HG02870 (cell line): ENCODE results near the gene HLA-E.
"Not testable (repeated sequence)": the region's sequence is repeated elsewhere in the genome, so short reads cannot be mapped to it uniquely, and the experiment has no call there.

Experiments
- ATAC-seq: cut with Tn5 transposase; IDR thresholded peaks from one replicate; pipeline ENCODE4 v1.9.1; 2021; ENCODE audit warnings: mild to moderate bottlenecking, moderate library complexity; ENCODE audit not compliant: unreplicated experiment

Gene HLA-E

DNA sequence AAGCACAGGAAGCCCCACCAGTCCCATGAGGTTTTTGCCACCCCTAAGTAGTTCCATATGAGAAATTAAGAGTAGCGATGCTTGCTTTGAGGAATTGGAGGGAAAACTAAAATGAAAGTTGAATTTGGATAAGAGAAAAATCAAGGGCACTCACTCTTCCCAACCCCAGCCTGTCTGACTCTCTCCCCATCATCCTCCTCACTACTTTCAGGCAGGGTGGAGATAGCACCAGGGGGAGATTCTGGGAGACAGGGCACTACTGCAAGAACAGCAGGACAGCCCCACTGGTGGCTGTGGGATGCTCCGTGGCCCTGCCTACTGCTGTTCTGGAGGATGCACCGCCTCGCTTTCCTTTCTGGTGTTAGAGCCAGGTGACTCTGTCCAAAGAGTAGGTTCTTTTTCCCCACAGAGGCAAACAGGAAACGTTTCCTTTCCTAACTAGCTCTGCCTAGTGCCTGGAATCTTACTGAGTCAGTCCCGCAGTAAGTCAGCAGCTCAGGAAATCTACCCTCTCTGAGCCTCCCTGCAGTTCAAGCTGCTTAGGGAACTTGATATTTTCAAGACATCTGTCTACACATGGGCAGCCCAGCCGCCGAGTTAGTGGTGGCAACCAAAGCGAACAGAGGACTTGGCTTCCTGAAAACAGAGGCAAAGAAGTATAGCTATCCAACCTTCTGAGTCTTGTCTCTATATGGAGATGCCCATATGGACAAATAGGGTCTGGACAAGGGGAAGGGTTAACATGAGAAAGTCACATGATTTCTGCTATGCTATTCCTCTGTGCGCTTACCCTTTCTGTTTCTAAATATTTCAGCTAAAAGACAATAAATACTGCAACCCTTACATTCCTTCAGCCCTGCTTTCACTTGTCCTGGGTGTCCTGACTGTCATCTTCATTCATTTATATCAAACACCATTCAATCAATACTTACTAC is 11.4 kb downstream of the HLA-E start:
- ATAC-seq: no peak

DNA sequence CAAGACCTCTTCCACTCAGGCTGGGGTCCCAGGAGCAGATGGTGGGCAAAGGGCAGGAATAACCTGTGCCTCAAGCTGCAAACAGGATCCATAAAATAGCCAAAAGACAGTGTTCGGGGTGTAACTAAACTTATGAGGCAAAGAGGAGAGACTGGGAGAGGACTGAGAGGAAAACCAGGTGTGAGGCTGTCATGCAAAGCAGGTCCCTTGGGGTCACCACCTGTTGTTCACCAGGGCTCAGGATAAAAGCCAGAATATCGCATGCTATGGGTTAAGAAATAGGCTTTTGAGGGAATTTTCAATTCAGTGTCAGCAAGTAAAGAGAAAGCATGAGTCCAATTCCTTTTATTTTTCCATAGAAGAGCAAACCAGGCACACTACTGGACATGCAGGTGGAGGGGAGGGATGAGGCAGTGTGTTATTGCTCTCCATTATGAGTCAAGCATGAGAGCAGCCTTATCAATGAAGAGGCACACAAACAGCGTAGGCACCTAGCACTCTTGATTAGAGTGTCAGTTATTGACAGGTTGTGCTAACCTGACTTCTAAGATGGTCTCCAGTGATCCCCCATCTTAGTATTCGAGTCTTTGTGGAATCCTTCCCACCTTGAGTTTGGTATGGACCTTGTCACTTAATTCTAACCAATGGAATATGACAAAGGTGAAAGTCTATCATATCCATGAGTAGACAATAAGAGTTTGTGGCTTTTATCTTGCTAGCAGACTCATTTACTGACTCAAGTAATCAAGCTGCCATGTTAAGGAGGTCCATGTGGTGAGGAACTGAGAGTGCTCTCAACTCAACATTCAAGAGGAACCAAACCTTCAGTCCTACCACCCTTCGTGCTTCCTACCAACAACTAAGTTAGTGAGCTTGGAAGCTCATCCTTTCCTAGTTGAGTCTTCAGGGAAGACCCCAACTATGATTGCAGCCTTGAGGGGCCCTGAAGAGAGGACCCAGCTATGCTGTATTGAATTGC is 18.8 kb downstream of the HLA-E start:
- no peak for ATAC-seq

DNA sequence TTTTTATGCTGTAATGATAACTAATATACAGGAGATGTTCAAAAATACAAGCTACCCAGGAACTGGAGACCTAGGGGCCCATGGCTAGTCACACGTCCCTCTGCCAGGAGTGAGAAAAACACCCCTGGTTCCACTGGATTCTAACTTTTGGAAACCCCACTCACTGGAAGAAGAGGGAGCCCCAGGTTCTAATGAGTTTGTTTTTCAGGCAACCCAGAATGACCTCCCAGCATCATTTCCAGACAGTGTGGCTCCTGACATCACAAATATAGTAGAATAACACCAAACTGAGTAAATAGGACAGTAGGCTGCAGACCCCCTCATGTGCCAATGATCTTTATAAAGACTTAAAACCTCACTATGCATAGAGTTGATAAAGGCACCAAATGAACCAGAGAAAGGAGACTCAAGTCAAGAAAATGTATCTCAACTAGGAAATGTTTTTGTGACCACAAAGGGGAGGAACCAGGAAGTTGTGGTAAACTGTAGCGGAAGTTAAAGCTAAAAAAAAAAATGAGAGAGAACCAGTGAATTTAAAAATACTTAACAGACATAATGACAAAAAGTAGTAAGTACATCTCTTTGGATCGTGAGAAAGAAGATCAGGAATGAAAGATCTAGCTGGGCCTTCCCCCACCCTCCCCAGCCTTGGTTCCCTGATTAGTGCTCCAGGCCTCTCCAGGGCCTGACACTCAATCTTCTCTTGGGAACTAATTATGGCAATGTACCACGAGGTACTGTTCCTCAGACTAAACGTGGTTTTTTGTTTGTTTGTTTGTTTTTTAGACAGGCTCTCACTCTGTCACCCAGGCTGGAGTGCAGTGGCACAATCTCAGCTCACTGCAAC is 19.8 kb downstream of the HLA-E start:
- no peak for ATAC-seq

DNA sequence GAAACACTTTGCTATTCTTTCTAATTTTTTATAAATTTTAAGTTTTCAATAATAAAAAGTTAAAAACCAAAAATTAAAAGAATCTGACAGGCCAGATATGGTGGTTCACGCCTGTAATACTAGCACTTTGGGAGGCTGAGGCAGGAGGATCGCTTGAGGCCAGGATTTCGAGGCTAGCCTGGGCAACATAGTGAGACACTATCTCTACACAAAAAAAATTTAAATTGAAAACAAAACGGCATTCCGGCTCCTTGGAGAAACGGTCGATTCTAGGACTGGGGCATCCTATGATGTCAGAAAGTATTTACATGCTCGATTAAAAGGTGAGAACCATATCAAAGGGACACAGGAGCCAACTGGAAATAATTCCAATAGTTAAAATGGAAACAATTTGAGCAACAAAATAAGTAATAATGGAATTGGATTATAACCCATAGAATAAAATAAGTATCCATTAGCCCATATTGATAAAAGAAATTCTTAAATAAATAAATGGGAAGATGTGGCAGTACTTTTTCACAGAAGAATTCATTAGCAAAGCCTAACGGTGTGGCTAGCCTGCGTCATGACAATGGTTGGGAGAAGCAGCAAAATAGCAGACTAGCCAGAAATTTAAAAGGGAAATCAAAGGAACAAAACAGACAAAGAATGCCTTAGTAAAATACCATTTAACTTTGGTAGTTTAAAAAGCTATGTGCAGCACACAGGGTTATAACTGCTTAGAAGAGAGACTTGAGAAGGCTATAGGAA is 21.3 kb downstream of the HLA-E start:
- no peak for ATAC-seq

DNA sequence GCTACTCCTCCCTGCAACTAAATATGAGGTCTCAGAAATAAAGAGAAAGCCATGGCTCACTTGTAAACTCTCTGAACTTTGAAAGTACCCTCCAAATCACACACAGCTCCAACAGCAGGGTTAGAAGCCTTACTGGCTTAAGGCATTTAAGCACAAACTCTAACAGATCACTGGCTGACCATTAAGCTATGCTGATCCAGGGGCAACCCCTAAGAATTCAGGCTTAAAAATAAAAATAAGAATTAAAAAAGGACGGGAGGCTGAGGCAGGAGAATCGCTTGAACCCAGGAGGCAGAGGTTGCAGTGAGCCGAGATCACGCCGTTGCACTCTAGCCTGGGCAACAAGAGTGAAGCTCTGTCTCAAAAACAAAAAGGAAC is 21.8 kb downstream of the HLA-E start:
- ATAC-seq: no peak

DNA sequence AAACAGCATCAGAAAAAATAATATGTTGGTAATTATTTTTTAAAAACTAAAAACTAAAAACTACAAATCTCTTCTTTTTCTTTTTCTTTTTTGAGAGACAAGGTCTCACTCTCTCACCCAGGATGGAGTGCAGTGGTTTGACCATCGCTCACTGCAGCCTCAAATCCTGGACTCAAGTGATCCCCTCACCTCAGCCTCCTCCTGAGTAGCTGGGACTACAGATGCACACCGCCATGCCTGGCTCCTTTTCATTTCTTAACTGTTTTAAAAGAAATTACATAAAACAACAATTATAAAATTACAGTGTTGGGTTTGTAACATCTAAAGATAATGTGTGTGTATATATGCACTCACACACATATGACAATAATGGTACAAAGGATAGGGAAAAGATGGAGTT is 24.1 kb downstream of the HLA-E start:
- ATAC-seq: no peak

DNA sequence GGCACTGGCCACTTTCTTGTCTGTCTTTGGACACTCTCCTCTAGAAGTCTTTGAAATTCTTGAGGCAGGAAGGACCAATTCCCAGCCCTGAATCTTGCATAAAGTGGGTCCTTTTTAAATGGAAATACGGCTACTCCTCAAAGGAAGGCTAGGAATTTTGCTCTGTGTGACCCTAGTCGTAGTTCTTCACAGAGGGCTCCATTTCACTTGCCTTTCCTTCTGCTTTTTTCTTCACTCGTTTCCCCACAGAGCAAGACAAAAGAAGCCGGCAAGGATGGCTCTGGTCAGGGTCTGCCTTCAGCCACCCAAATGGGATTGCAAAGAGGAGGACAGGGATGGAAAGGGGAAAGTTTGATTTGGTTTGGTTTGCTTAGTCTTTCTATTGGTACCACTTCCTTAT is 25.8 kb downstream of the HLA-E start:
- ATAC-seq: no peak

GRCh38 chr6:30515944-30516753 is 26.8 kb downstream of the HLA-E start:
- peak; percentile 57 for ATAC-seq

- not testable (repeated sequence) for ATAC-seq
Measured at GRCh38 chr6:30516754-30517076, 27.4 kb downstream of the HLA-E start.

DNA sequence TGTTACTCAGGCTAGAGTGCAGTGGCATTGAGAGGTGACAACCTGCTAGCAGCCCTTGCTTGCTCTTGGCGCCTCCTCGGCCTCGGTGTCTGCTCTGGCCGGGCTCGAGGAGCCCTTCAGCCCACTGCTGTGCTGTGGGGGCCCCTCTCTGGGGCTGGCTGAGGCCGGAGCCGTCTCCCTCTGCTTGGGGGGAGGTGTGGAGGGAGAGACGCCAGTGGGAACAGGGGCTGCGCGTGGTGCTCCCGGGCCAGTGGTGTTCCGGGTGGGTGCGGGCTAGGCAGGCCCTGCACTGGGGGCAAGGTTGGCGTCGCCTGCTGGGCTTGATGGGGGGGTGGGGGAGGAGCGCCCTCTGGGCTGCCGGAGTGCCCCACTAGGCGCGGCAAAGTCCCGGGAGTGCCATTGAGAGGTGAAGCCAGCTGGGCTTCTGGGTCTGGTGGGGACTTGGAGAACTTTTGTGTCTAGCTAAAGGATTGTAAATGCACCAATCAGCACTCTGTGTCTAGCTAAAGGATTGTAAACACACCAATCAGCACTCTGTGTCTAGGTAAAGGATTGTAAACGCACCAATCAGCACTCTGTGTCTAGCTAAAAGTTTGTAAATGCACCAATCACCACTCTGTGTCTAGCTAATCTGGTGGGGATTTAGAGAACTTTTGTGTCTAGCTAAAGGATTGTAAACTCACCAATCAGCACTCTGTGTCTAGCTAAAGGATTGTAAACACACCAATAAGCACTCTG is 28.6 kb downstream of the HLA-E start:
- ATAC-seq: not testable (repeated sequence)

DNA sequence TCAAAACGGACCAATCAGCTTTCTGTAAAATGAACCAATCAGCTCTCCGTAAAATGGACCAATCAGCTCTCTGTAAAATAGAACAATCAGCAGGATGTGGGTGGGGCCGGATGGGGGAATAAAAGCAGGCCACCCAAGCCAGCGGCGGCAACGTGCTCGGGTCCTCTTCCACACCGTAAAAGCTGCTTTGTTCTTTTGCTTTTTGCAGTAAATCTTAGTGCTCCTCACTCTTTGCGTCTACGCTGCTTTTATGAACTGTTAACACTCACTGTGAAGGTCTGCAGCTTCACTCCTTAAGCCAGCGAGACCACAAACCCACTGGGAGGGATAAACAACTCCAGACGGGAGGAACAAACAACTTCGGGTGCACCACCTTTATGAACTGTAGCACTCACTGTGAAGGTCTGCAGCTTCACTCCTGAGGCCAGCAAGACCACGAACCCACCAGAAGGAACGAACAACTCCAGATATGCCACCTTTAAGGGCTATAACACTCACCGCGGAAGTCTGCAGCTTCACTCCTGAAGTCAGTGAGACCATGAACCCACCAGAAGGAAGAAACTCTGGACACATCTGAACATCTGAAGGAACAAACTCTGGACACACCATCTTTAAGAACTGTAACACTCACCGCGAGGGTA is 29.3 kb downstream of the HLA-E start:
- ATAC-seq: not testable (repeated sequence)

GRCh38 chr6:30520522-30520921 is 31.2 kb downstream of the HLA-E start:
- no peak for ATAC-seq

GRCh38 chr6:30521082-30521481 is 31.8 kb downstream of the HLA-E start:
- ATAC-seq: not testable (repeated sequence)

DNA sequence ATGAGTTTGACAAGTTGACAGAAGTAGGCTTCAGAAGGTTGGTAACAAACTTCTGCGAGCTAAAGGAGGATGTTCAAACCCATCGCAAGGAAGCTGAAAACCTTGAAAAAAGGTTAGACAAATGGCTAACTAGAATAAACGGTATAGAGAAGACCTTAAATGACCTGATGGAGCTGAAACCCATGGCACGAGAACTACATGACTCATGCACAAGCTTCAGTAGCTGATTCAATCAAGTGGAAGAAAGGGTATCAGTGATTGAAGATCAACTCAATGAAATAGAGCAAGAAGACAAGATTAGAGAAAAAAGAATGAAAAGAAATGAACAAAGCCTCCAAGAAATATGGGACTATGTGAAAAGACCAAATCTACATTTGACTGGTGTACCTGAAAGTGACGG is 32.6 kb downstream of the HLA-E start:
- not testable (repeated sequence) for ATAC-seq

DNA sequence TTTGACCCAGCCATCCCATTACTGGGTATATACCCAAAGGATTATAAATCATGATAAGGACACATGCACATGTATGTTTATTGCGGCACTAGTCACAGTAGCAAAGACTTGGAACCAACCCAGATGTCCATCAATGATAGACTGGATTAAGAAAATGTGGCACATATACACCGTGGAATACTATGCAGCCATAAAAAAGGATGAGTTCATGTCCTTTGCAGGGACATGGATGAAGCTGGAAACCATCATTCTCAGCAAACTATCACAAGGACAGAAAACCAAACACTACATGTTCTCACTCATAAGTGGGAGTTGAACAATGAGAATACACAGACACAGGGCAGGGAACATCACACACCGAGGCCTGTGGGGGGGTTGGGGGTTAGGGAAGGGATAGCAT is 37.1 kb downstream of the HLA-E start:
- ATAC-seq: not testable (repeated sequence)

DNA sequence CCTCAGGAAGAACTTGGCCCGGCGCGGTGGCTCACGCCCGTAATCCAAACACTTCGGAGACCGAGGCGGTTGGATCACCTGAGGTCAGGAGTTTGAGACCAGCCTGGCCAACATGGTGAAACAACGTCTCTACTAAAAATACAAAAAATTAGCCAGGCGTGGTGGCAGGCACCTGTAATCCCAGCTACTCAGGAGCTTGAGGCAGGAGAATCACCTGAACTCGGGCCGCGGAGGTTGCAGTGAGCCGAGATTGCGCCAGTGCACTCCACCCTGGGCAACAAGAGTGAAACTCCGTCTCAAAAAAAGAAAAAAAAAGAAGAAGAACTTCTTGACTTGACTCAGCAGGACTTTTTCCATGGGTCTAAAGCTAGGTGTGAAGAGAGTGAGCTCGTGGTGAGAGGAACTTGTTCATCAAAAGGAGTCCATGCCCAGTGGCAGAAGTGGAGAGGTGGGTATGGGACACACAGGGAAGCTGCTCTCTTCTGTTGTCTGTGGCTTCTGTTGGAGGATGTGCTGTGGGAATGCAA is 40.1 kb downstream of the HLA-E start:
- ATAC-seq: not testable (repeated sequence)

DNA sequence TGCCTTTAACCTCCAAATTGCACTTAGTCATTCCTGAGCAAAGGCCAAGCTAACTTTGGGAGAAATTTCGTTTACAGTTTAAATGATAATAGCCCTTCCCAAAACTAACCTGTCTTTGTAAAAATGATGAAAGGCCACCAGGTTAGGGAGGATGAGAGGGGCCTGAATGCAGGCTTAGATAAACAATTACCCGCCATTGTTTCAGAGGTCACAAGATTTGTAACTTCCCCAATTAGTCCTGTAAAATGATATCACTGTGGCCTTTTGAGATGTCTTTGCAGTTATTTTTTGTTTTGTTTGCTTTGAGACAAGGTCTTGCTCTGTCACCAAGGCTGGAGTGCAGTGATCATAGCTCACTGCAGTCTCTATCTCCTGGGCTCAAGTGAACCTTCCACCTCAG is 40.7 kb downstream of the HLA-E start:
- no peak for ATAC-seq
